ENCODE data around the gene CYP4B1. TPM values are rescaled to one million over a fixed set of nuclear protein-coding genes. Genes with fewer than 3 reads are reported as not detected.
"Not testable (repeated sequence)": the region's sequence is repeated elsewhere in the genome, so short reads cannot be mapped to it uniquely, and the experiment has no call there.

Gene CYP4B1
- total RNA-seq, 4 donors from 2014 or later = 41.1 to 150 (median 113) TPM

GRCh38 chr1:46820560-46821060, 21.8 kb downstream of the CYP4B1 start:
- 47% methylated on average over 5 of the region's 5 CpGs for WGBS
- DNase-seq (ENCODE audit: extremely low spot score) = peak; percentile 83
- Histone ChIP-seq H3K4me3 (no peak overlapping the region), H3K4me1 (peaks cover 0 to 12% (median 0%) of the 10 kb centered on the region in 4 donors), H3K27ac (replicated peaks in 1 of 4) (no peak overlapping the region), H3K27me3 (no peaks in the 10 kb centered on the region), H3K36me3 (peaks cover 0 to 41% (median 7%) of the 10 kb centered on the region in 4 donors), H3K9me3 (peaks cover 0 to 6% (median 2%) of the 10 kb centered on the region in 4 donors)
- TF ChIP-seq EP300 (IDR thresholded peaks at IDR 0.05) (no peak), POLR2A (IDR thresholded peaks at IDR 0.05; ENCODE audit: low read depth) (no peak), POLR2AphosphoS5 (IDR thresholded peaks at IDR 0.05) (no peak)
- TF ChIP-seq, protein P1, sequence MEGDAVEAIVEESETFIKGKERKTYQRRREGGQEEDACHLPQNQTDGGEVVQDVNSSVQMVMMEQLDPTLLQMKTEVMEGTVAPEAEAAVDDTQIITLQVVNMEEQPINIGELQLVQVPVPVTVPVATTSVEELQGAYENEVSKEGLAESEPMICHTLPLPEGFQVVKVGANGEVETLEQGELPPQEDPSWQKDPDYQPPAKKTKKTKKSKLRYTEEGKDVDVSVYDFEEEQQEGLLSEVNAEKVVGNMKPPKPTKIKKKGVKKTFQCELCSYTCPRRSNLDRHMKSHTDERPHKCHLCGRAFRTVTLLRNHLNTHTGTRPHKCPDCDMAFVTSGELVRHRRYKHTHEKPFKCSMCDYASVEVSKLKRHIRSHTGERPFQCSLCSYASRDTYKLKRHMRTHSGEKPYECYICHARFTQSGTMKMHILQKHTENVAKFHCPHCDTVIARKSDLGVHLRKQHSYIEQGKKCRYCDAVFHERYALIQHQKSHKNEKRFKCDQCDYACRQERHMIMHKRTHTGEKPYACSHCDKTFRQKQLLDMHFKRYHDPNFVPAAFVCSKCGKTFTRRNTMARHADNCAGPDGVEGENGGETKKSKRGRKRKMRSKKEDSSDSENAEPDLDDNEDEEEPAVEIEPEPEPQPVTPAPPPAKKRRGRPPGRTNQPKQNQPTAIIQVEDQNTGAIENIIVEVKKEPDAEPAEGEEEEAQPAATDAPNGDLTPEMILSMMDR (IDR thresholded peaks at IDR 0.05) = no peak
- intact Hi-C loops (cut with DNase I) = no loop called here

- Histone ChIP-seq H3K4me1 (peaks cover 0 to 12% (median 0%) of the 10 kb centered on the region in 4 donors), H3K27ac (replicated peaks in 1 of 4) (no peak overlapping the region), H3K4me3 (no peak overlapping the region), H3K36me3 (peaks cover 0 to 23% (median 5%) of the 10 kb centered on the region in 4 donors), H3K27me3 (no peaks in the 10 kb centered on the region), H3K9me3 (peaks cover 0 to 6% (median 2%) of the 10 kb centered on the region in 4 donors)
- peak; percentile 81 for DNase-seq (ENCODE audit: extremely low spot score)
- 87% methylated on average over 3 of the region's 3 CpGs for WGBS
- TF ChIP-seq EP300 (IDR thresholded peaks at IDR 0.05) (no peak), POLR2AphosphoS5 (IDR thresholded peaks at IDR 0.05) (no peak), POLR2A (IDR thresholded peaks at IDR 0.05; ENCODE audit: low read depth) (no peak)
- TF ChIP-seq, protein P1 (IDR thresholded peaks at IDR 0.05) = no peak
- intact Hi-C loops (cut with DNase I) = no loop called here
These were observed 23.5 kb downstream of the CYP4B1 start for GRCh38 chr1:46822248-46822826.

- intact Hi-C loops (cut with DNase I) = no loop called here
- Histone ChIP-seq H3K27me3 (no peaks in the 10 kb centered on the region), H3K4me3 (no peak overlapping the region), H3K36me3 (peaks cover 0 to 15% (median 2%) of the 10 kb centered on the region in 4 donors), H3K4me1 (peaks cover 0 to 12% (median 0%) of the 10 kb centered on the region in 4 donors), H3K9me3 (peaks cover 0 to 6% (median 2%) of the 10 kb centered on the region in 4 donors), H3K27ac (replicated peaks in 1 of 4) (no peak overlapping the region)
- no peak for DNase-seq (ENCODE audit: extremely low spot score)
- 31% methylated on average over 2 of the region's 2 CpGs for WGBS
- TF ChIP-seq POLR2A (IDR thresholded peaks at IDR 0.05; ENCODE audit: low read depth) = no peak
- TF ChIP-seq EP300 (IDR thresholded peaks at IDR 0.05) = no peak
- no peak for TF ChIP-seq POLR2AphosphoS5 (IDR thresholded peaks at IDR 0.05)
- TF ChIP-seq, protein P1 (IDR thresholded peaks at IDR 0.05) = no peak
These were observed 24.3 kb downstream of the CYP4B1 start for GRCh38 chr1:46823151-46823550.

GRCh38 chr1:46826892-46827291, 28.0 kb downstream of the CYP4B1 start:
- intact Hi-C loops (cut with DNase I) = not testable (repeated sequence)
- 60% methylated on average over 2 of the region's 2 CpGs for WGBS

DNA sequence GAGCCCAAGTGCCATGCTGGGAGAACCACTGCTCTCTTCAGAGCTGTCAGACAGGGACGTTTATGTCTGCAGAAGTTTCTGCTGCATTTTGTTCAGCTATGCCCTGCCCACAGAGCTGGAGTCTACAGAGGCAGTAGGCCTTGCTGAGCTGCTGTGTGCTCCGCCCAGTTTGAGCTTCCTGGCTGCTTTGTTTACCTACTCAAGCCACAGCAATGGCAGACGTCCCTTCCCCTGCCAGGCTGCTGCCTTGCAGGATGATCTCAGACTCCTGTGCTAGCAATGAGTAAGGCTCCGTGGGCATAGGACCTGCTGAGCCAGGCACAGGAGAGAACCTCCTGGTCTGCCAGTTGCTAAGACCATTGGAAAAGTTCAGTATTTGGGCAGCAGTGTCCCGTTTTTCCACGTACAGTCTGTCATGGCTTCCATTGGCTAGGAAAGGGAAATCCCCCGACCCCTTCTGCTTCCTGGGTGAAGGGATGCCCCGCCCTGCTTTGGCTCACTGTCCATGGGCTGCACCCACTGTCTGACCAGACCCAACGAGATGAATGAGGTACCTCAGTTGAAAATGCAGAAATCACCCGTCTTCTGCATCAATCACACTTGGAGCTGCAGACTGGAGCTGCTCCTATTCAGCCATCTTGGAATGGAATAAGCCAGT, 31.9 kb downstream of the CYP4B1 start:
- 69% methylated on average over 9 of the region's 10 CpGs for WGBS
- Histone ChIP-seq H3K27me3 (no peaks in the 10 kb centered on the region), H3K9me3 (no peaks in the 10 kb centered on the region), H3K4me3 (no peak overlapping the region), H3K4me1 (no peaks in the 10 kb centered on the region), H3K36me3 (peaks cover 0 to 19% (median 0%) of the 10 kb centered on the region in 4 donors), H3K27ac (replicated peaks in 1 of 4) (no peak overlapping the region)
- intact Hi-C loops (cut with DNase I) = no loop called here
- TF ChIP-seq EP300 (IDR thresholded peaks at IDR 0.05) = no peak
- no peak for DNase-seq (ENCODE audit: extremely low spot score)

More at GRCh38 chr1:46826892-46827291, 28.0 kb downstream of the CYP4B1 start:
- H3K36me3 ChIP-seq; H3K9me3 ChIP-seq; H3K27ac ChIP-seq (replicated peaks in 1 of 4); H3K4me1 ChIP-seq; DNase-seq (ENCODE audit: extremely low spot score); H3K4me3 ChIP-seq; H3K27me3 ChIP-seq: not testable (repeated sequence)

GRCh38 chr1:46835469-46835868, 36.6 kb downstream of the CYP4B1 start:
- H3K9me3 ChIP-seq; H3K27ac ChIP-seq (replicated peaks in 1 of 4); DNase-seq (ENCODE audit: extremely low spot score); H3K4me3 ChIP-seq; H3K27me3 ChIP-seq; intact Hi-C loops (cut with DNase I); H3K4me1 ChIP-seq: not testable (repeated sequence)
- H3K36me3 ChIP-seq = peaks cover 0 to 21% (median 0%) of the 10 kb centered on the region in 4 donors
- 66% methylated on average over 6 of the region's 6 CpGs for WGBS

- intact Hi-C loops (cut with DNase I); H3K9me3 ChIP-seq; H3K27ac ChIP-seq (replicated peaks in 1 of 4); DNase-seq (ENCODE audit: extremely low spot score); H3K4me1 ChIP-seq; H3K4me3 ChIP-seq; H3K27me3 ChIP-seq: not testable (repeated sequence)
- 80% methylated on average over 7 of the region's 9 CpGs for WGBS
- H3K36me3 ChIP-seq = peaks cover 0 to 32% (median 0%) of the 10 kb centered on the region in 4 donors
These were observed 47.5 kb downstream of the CYP4B1 start for GRCh38 chr1:46846386-46846785.

DNA sequence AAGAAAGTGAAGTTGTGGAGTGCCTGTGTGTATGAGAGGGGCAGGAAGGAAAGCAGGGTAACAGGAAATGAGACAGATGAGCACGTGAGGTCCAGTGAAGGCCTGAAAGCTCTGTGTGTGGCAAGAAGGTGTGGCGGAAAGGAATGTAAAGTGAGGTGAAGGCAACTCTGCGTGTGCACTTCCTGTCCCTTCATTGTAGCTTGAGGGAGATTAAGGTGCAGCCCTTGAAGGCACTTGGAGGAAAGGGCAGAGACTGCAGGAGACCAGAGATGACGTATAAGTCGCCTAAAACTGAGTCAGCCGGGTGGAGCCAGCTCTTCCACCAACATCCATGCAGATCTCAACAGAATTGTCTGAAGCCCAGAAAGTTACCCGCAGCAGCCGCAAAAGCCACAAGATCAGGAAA, 58.8 kb downstream of the CYP4B1 start:
- H3K27ac ChIP-seq (replicated peaks in 1 of 4); H3K4me1 ChIP-seq; H3K36me3 ChIP-seq; DNase-seq (ENCODE audit: extremely low spot score); intact Hi-C loops (cut with DNase I); H3K9me3 ChIP-seq; H3K4me3 ChIP-seq: not testable (repeated sequence)
- 58% methylated on average over 8 of the region's 8 CpGs for WGBS
- H3K27me3 ChIP-seq = peaks cover 0 to 12% (median 0%) of the 10 kb centered on the region in 4 donors

Data from esophagus muscularis mucosa (tissue), 4 donors.